Nephron progenitor cell (in vitro differentiated cells): ENCODE measurements around the gene TMEM192.

Source experiments
- DNase-seq: peaks from one replicate; pipeline ENCODE4 v3.0.0; 2021
- H3K27ac Mint-ChIP-seq: 2 replicates; pipeline ENCODE4 v1.8.0; 2021; ENCODE audit warnings: mild to moderate bottlenecking, moderate library complexity, mixed read lengths
- H3K27me3 Mint-ChIP-seq: 2 replicates; pipeline ENCODE4 v1.8.0; 2021; ENCODE audit warnings: mild to moderate bottlenecking, low read depth, mixed read lengths; ENCODE audit not compliant: poor library complexity
- H3K36me3 Mint-ChIP-seq: 2 replicates; pipeline ENCODE4 v1.8.0; 2021; ENCODE audit warnings: low read depth, mixed read lengths
- H3K4me1 Mint-ChIP-seq: 2 replicates; pipeline ENCODE4 v1.8.0; 2021; ENCODE audit warnings: mixed read lengths
- H3K4me3 Mint-ChIP-seq: 2 replicates; pipeline ENCODE4 v1.8.0; 2021; ENCODE audit warnings: mild to moderate bottlenecking, moderate library complexity, mixed read lengths
- H3K9me3 Mint-ChIP-seq: 2 replicates; pipeline ENCODE4 v1.8.0; 2021; ENCODE audit warnings: mild to moderate bottlenecking, moderate library complexity, mixed read lengths
- CTCF ChIP-seq: fragments of 200-600 bp; sonication (generic); IDR thresholded peaks from 2 replicates; pipeline ENCODE4 v1.5.0; 2021; ENCODE audit warnings: antibody characterized with exemption

Gene TMEM192

GRCh38 chr4:165151734-165152133 lies 39.1 kb upstream of the TMEM192 start:
- H3K27ac Mint-ChIP-seq = no peak overlapping the region
- H3K4me1 Mint-ChIP-seq = no peaks in the 10 kb centered on the region
- H3K27me3 Mint-ChIP-seq = no peaks in the 10 kb centered on the region
- H3K9me3 Mint-ChIP-seq = peaks cover 6% of the 10 kb centered on the region
- no peak overlapping the region for H3K4me3 Mint-ChIP-seq
- no peak for DNase-seq
- no peaks in the 10 kb centered on the region for H3K36me3 Mint-ChIP-seq
- no peak for TF ChIP-seq CTCF

GRCh38 chr4:165150545-165150944 lies 37.9 kb upstream of the TMEM192 start:
- TF ChIP-seq CTCF = no peak
- Mint-ChIP-seq H3K27me3 (no peaks in the 10 kb centered on the region), H3K4me1 (no peaks in the 10 kb centered on the region), H3K4me3 (no peak overlapping the region), H3K9me3 (no peaks in the 10 kb centered on the region), H3K36me3 (no peaks in the 10 kb centered on the region), H3K27ac (no peak overlapping the region)
- DNase-seq = no peak

GRCh38 chr4:165138843-165139242 lies 26.2 kb upstream of the TMEM192 start:
- Mint-ChIP-seq H3K9me3 (peaks cover 7% of the 10 kb centered on the region), H3K36me3 (no peaks in the 10 kb centered on the region), H3K27me3 (peaks cover 3% of the 10 kb centered on the region), H3K4me1 (no peaks in the 10 kb centered on the region), H3K4me3 (no peak overlapping the region), H3K27ac (no peak overlapping the region)
- DNase-seq = no peak
- TF ChIP-seq CTCF = no peak

- Mint-ChIP-seq H3K4me1 (no peaks in the 10 kb centered on the region), H3K27ac (no peak overlapping the region), H3K27me3 (peaks cover 3% of the 10 kb centered on the region), H3K36me3 (no peaks in the 10 kb centered on the region), H3K4me3 (no peak overlapping the region), H3K9me3 (peaks cover 7% of the 10 kb centered on the region)
- no peak for TF ChIP-seq CTCF
- no peak for DNase-seq
Measured at GRCh38 chr4:165137205-165137604, 24.5 kb upstream of the TMEM192 start.

- no peak for DNase-seq
- Mint-ChIP-seq H3K9me3 (peaks cover 7% of the 10 kb centered on the region), H3K27me3 (peaks cover 5% of the 10 kb centered on the region), H3K27ac (no peak overlapping the region), H3K36me3 (no peaks in the 10 kb centered on the region), H3K4me1 (no peaks in the 10 kb centered on the region), H3K4me3 (no peak overlapping the region)
- TF ChIP-seq CTCF = no peak
Measured at GRCh38 chr4:165136529-165136928, 23.9 kb upstream of the TMEM192 start.

GRCh38 chr4:165133150-165133549 lies 20.5 kb upstream of the TMEM192 start:
- H3K4me3 Mint-ChIP-seq = no peak overlapping the region
- peaks cover 21% of the 10 kb centered on the region for H3K27me3 Mint-ChIP-seq
- no peak overlapping the region for H3K27ac Mint-ChIP-seq
- no peaks in the 10 kb centered on the region for H3K4me1 Mint-ChIP-seq
- H3K9me3 Mint-ChIP-seq = peaks cover 6% of the 10 kb centered on the region
- H3K36me3 Mint-ChIP-seq = no peaks in the 10 kb centered on the region
- TF ChIP-seq CTCF = no peak
- no peak for DNase-seq
